K562 (cell line): Measurements from ENCODE around the gene ERFL. TPM values are rescaled to one million over a fixed set of nuclear protein-coding genes. Genes with fewer than 3 reads are reported as not detected.

Experiments used
- ATAC-seq: fragments of 200-7000 bp; cut with Tn5 transposase; 3 replicates; pipeline ENCODE4 v1.9.1; 2020; ENCODE audit warnings: moderate library complexity
- BruUV-seq: library from RNA; stranded (reverse); fragments of 400-500 nt; replicated peaks from 2 replicates; lab custom pipeline; 2021; lab: Mats Ljungman, UMichigan
- CTCF ChIA-PET: fragments of 300-600 bp; formaldehyde crosslinking; extraction: SDS; loops from one replicate; lab custom pipeline; 2021; ENCODE audit warnings: low intra/inter-chr PET ratio; lab: Yijun Ruan, JAX
- POLR2A ChIA-PET: fragments of 300-600, 350-650 bp; sonication (Branson Sonifier 250); formaldehyde crosslinking; extraction: SDS; loops from one replicate; lab custom pipeline; 2021; ENCODE audit warnings: antibody characterized with exemption, inconsistent platforms; lab: Yijun Ruan, JAX
- DNase-seq, 4 experiments: peaks; one replicate each; pipeline versions ENCODE4 v3.0.0 to v3.0.0-alpha.2; 2011 to 2018; ENCODE audit warnings: low spot score in 3 of 4, mixed read lengths in 3 of 4; ENCODE audit errors: extremely low read depth in 1 of 4
- FAIRE-seq: peaks from 2 replicates; lab custom pipeline; 2011; peaks lifted over from hg19 to GRCh38; lab: Jason Lieb, UNC
- H2AFZ ChIP-seq: 2 replicates; pipeline ENCODE4 v1.6.0; 2011; ENCODE audit warnings: low read depth, low read length, control low read depth, inconsistent platforms
- H3K27ac ChIP-seq: fragments of 200-600 bp; 3 replicates; pipeline ENCODE4 v1.8.0; 2011; ENCODE audit warnings: low read depth, mild to moderate bottlenecking, control low read depth, inconsistent platforms, low read length, moderate library complexity, mixed read lengths; ENCODE audit errors: extremely low read depth
- H3K27me3 ChIP-seq, 2 experiments: fragments of 300-600 bp in 1 of 2; 2 replicates in 1 of 2; 3 replicates in 1 of 2; pipeline versions ENCODE4 v1.6.0 to v1.8.0; 2011; ENCODE audit warnings: inconsistent platforms in 2 of 2, low read length in 2 of 2, mild to moderate bottlenecking in 1 of 2, mixed read lengths in 1 of 2, moderate library complexity in 1 of 2; ENCODE audit not compliant: control insufficient read depth in 2 of 2, insufficient read depth in 2 of 2
- H3K36me3 ChIP-seq: fragments of 300-600 bp; 3 replicates; pipeline ENCODE4 v1.8.0; 2011; ENCODE audit warnings: mild to moderate bottlenecking, low read length, inconsistent platforms; ENCODE audit not compliant: control insufficient read depth, insufficient read depth
- H3K4me1 ChIP-seq, 2 experiments: fragments of 200-600 bp in 1 of 2; replicated peaks in 1 of 2; 2 replicates in 1 of 2; 3 replicates in 1 of 2; pipeline versions ENCODE4 v1.5.1 to v1.8.0; 2011; ENCODE audit warnings: inconsistent platforms in 2 of 2, low read length in 2 of 2, mild to moderate bottlenecking in 1 of 2, mixed read lengths in 1 of 2, moderate library complexity in 1 of 2; ENCODE audit not compliant: control insufficient read depth in 2 of 2, insufficient read depth in 2 of 2
- H3K4me2 ChIP-seq: 2 replicates; pipeline ENCODE4 v1.6.1; 2011; ENCODE audit warnings: low read length, control low read depth, inconsistent platforms, mixed read lengths; ENCODE audit not compliant: insufficient read depth
- H3K4me3 ChIP-seq: fragments of 200-600 bp; sonication (generic), shearing (Covaris generic); 2 replicates; pipeline ENCODE4 v1.5.1; 2016; ENCODE audit warnings: control low read depth, inconsistent platforms
- H3K79me2 ChIP-seq: fragments of 200-600 bp; 3 replicates; pipeline ENCODE4 v1.8.0; 2011; ENCODE audit warnings: low read length, inconsistent platforms; ENCODE audit not compliant: control insufficient read depth, insufficient read depth
- H3K9ac ChIP-seq, 2 experiments: 2 replicates each; pipeline versions ENCODE4 v1.6.0 to v1.6.1; 2011; ENCODE audit warnings: low read depth in 2 of 2, low read length in 2 of 2, control low read depth in 1 of 2, inconsistent platforms in 1 of 2, mild to moderate bottlenecking in 1 of 2, mixed read lengths in 1 of 2; ENCODE audit not compliant: insufficient read depth in 1 of 2
- H3K9me1 ChIP-seq: one replicate; pipeline ENCODE4 v1.6.0; 2011; ENCODE audit warnings: inconsistent platforms, mild to moderate bottlenecking, low read length, moderate library complexity; ENCODE audit not compliant: control insufficient read depth, insufficient read depth
- H3K9me3 ChIP-seq: replicated peaks from 2 replicates; pipeline ENCODE4 v1.5.1; 2011; ENCODE audit warnings: low read depth, low read length, inconsistent platforms; ENCODE audit not compliant: control insufficient read depth, insufficient read depth
- H4K20me1 ChIP-seq: replicated peaks from 2 replicates; pipeline ENCODE4 v1.6.1; 2011; ENCODE audit warnings: low read length, inconsistent platforms, mixed read lengths; ENCODE audit not compliant: control insufficient read depth, insufficient read depth
- DMBX1 ChIP-seq: fragments of 250-450 bp; sonication (Bioruptor Pico); IDR thresholded peaks from 2 replicates; pipeline ENCODE4 v1.8.0; 2022; ENCODE audit warnings: inconsistent platforms, mild to moderate bottlenecking, moderate library complexity, borderline replicate concordance
- FIP1L1 ChIP-seq: fragments of 200-400 bp; formaldehyde crosslinking; IDR thresholded peaks from 2 replicates; pipeline ENCODE4 v1.6.1; 2018; ENCODE audit warnings: mild to moderate bottlenecking, low read depth, low read length; ENCODE audit not compliant: poor library complexity, severe bottlenecking
- MCM7 ChIP-seq, 2 experiments: fragments of 450-650 bp; IDR thresholded peaks; 2 replicates each; pipeline ENCODE4 v1.6.1; 2016 to 2018
- NCOA4 ChIP-seq: fragments of 450-650 bp; IDR thresholded peaks from 2 replicates; pipeline ENCODE4 v1.6.1; 2018; ENCODE audit warnings: mild to moderate bottlenecking; ENCODE audit not compliant: partially characterized antibody
- PHB2 ChIP-seq: fragments of 450-650 bp; IDR thresholded peaks from 2 replicates; pipeline ENCODE4 v1.6.1; 2017; ENCODE audit warnings: low read depth
- SMAD2 ChIP-seq: fragments of 150-350 bp; IDR thresholded peaks from 2 replicates; pipeline ENCODE4 v1.6.1; 2014; ENCODE audit warnings: low read depth, mild to moderate bottlenecking, low read length
- ZNF232 ChIP-seq: sonication (generic); formaldehyde crosslinking; IDR thresholded peaks from 2 replicates; pipeline ENCODE4 v1.8.0; 2022; ENCODE audit warnings: mild to moderate bottlenecking, missing genetic modification reagents
- ZNF253 ChIP-seq: fragments of 250-450 bp; sonication (Bioruptor Pico); conservative IDR thresholded peaks from 2 replicates; pipeline ENCODE4 v1.6.1; 2021; ENCODE audit warnings: mild to moderate bottlenecking
- ZNF707 ChIP-seq: fragments of 250-450 bp; sonication (Bioruptor Pico); conservative IDR thresholded peaks from 2 replicates; pipeline ENCODE4 v1.8.0; 2022; ENCODE audit warnings: inconsistent platforms, mild to moderate bottlenecking, moderate library complexity
- ZNF830 ChIP-seq: fragments of 250-450 bp; sonication (Bioruptor Pico); IDR thresholded peaks from 2 replicates; pipeline ENCODE4 v1.5.0; 2021; ENCODE audit warnings: mild to moderate bottlenecking
- WGBS: fragments of 100-300 bp; shearing (Covaris generic); methylation state at CpG from one replicate; pipeline ENCODE4 v1.1.6; 2016; ENCODE audit warnings: low coverage, mixed read lengths; ENCODE audit not compliant: insufficient coverage; ENCODE audit errors: missing lambda C conversion rate; 5-methylcytosine and 5-hydroxymethylcytosine counted together
- in situ Hi-C: fragments of 300-500 bp; cut with MboI; formaldehyde crosslinking; loops from 4 replicates; pipeline ENCODE4 v1.15.0; 2018; ENCODE audit warnings: inconsistent platforms, mixed read lengths
- intact Hi-C: fragments of 100-400 bp; cut with micrococcal nuclease; formaldehyde crosslinking; loops from 2 replicates; pipeline ENCODE4 v1.14.2; 2022
- polyA plus RNA-seq, 8 experiments: library from polyadenylated mRNA; depleted of rRNA in 4 of 8; stranded (reverse) in 5 of 8; unstranded in 3 of 8; fragments of >200 nt; fragmentation: Nextera tagmentation in 2 of 8; fragmentation: Illumina TruSeq in 1 of 8; extraction: Ambion mirVana in 2 of 8; extraction: Trizol in 1 of 8; gene quantifications; 2 replicates each; pipeline versions ENCODE4 v1.2.1 to v1.2.3, GENCODE V29; 2011 to 2014; ENCODE audit warnings: inconsistent platforms in 1 of 8, missing spikeins in 1 of 8
- total RNA-seq, 7 experiments: library from RNA; depleted of rRNA in 6 of 7; stranded (reverse); fragments of >200 nt in 6 of 7; fragmentation: Illumina TruSeq in 2 of 7; extraction: Trizol in 2 of 7; gene quantifications; 2 replicates each; pipeline versions ENCODE4 v1.2.1 to v1.2.3, GENCODE V29; 2011 to 2021; ENCODE audit warnings: low replicate concordance in 1 of 7
- TF ChIP-seq, protein P1 (sequence below): sonication (generic); formaldehyde crosslinking; IDR thresholded peaks from 2 replicates; pipeline ENCODE4 v1.8.0; 2023; ENCODE audit warnings: mild to moderate bottlenecking, missing genetic modification reagents
- TF ChIP-seq, protein P2 (sequence below), 2 experiments: IDR thresholded peaks; 2 replicates each; pipeline ENCODE4 v1.6.1; 2011; ENCODE audit warnings: borderline replicate concordance in 1 of 2, control low read depth in 1 of 2, low read depth in 1 of 2, low read length in 1 of 2, mild to moderate bottlenecking in 1 of 2, mixed read lengths in 1 of 2, moderate library complexity in 1 of 2; ENCODE audit not compliant: insufficient read depth in 1 of 2, insufficient read length in 1 of 2, poor library complexity in 1 of 2, severe bottlenecking in 1 of 2; ENCODE audit errors: extremely low read depth in 1 of 2

ERFL gene
- total and polyA plus RNA-seq, 9 of the 15 experiments (the other 6 are each of a cell fraction or from before 2014, with no cell fraction given), result 0.07 to 0.75 (median 0.32) TPM; not detected in 4

DNA sequence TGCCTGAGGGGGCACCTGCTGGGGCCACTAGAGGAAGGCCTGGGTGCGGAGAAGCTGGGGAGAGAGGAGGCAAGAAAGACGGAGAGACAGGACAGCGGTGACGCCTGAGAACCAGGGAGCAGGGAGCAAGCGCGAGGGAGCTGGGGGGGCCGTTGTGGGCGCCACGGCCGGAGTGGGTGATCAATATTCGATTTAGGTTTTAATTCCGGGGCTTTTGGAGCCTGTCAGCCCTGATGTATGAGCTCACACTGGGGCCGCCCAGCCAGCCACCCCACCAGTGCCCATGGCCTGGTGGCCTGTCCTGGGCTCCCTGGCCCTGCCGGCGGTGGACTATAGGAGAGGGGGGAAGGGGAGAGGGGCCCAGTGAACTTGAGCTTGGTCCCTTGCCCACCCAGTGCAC is 8.7 kb upstream of the ERFL start:
- no peaks in the 10 kb centered on the region for H3K9me1 ChIP-seq
- intact Hi-C loops (no loop called here), in situ Hi-C loops (no loop called here)
- H4K20me1 ChIP-seq, result 0 out of 2 replicates have a peak, but pooled peaks cover 3% of the 10 kb centered on the region
- ChIA-PET POLR2A (interaction anchor here (0.7 to 1.4 kb wide), 3 partner anchors 9 to 21 kb away, joined by 3 to 5 read pairs (median 3); partner anchors contain the start of gene ERFL), CTCF (no interaction called here)
- no peaks in the 10 kb centered on the region for H3K36me3 ChIP-seq
- H3K9ac ChIP-seq, result peak overlapping the region in 1 of 2 experiments; percentile 24; a peak in 1 of 4 replicates
- no peak overlapping the region for H3K4me2 ChIP-seq
- no peak for ATAC-seq
- peaks cover 12 to 71% of the 10 kb centered on the region in 2 experiments; a peak in 3 of 5 replicates for H3K4me1 ChIP-seq
- no peaks in the 10 kb centered on the region for H3K9me3 ChIP-seq
- no TSS peak for BruUV-seq
- no peak for DNase-seq
- FAIRE-seq, result no peak
- no peak overlapping the region for H2AFZ ChIP-seq
- no peak overlapping the region for H3K4me3 ChIP-seq
- no peak overlapping the region for H3K27ac ChIP-seq
- no peaks in the 10 kb centered on the region for H3K79me2 ChIP-seq
- WGBS, result 57% methylated on average over 7 of the region's 15 CpGs
- H3K27me3 ChIP-seq, result no peaks in the 10 kb centered on the region
- no peak for TF ChIP-seq ZNF707
- TF ChIP-seq ZNF830, result no peak
- TF ChIP-seq, protein P1, sequence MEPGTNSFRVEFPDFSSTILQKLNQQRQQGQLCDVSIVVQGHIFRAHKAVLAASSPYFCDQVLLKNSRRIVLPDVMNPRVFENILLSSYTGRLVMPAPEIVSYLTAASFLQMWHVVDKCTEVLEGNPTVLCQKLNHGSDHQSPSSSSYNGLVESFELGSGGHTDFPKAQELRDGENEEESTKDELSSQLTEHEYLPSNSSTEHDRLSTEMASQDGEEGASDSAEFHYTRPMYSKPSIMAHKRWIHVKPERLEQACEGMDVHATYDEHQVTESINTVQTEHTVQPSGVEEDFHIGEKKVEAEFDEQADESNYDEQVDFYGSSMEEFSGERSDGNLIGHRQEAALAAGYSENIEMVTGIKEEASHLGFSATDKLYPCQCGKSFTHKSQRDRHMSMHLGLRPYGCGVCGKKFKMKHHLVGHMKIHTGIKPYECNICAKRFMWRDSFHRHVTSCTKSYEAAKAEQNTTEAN (CRISPR knock-in tag), result no peak
- no peak for TF ChIP-seq ZNF232 (CRISPR knock-in tag)
- TF ChIP-seq FIP1L1, result no peak
- TF ChIP-seq NCOA4, result no peak
- TF ChIP-seq PHB2, result no peak
- TF ChIP-seq, protein P2, sequence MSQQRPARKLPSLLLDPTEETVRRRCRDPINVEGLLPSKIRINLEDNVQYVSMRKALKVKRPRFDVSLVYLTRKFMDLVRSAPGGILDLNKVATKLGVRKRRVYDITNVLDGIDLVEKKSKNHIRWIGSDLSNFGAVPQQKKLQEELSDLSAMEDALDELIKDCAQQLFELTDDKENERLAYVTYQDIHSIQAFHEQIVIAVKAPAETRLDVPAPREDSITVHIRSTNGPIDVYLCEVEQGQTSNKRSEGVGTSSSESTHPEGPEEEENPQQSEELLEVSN (IDR thresholded peaks at IDR 0.05; ENCODE audit: borderline replicate concordance in 1 of 2, extremely low read depth in 1 of 2, insufficient read depth in 1 of 2, insufficient read length in 1 of 2, low read depth in 1 of 2, low read length in 1 of 2, poor library complexity in 1 of 2, severe bottlenecking in 1 of 2), result no peak
- TF ChIP-seq DMBX1, result no peak
- no peak for TF ChIP-seq MCM7 (IDR thresholded peaks at IDR 0.05)
- no peak for TF ChIP-seq ZNF253 (CRISPR knock-in tag)
- no peak for TF ChIP-seq SMAD2
